Suprapubic skin (tissue), 4 donors: ENCODE results near the gene VSIR.

Experiments
- EP300 ChIP-seq: sonication (generic); formaldehyde crosslinking; IDR thresholded peaks from one replicate; pipeline ENCODE4 v1.6.1; 2017; ENCODE audit warnings: antibody characterized with exemption
- POLR2A ChIP-seq, 2 donors: fragments of 450-650 bp; IDR thresholded peaks; one replicate each; pipeline ENCODE4 v1.6.1; 2017; ENCODE audit warnings: antibody characterized with exemption in 2 of 2, mild to moderate bottlenecking in 2 of 2, moderate library complexity in 2 of 2
- POLR2AphosphoS5 ChIP-seq, 3 donors: sonication (generic); formaldehyde crosslinking; IDR thresholded peaks; one replicate each; pipeline ENCODE4 v1.6.1; 2017; ENCODE audit warnings: antibody characterized with exemption in 3 of 3
- TF ChIP-seq, protein P1 (sequence below), 2 donors: fragments of 200-600 bp in 1 of 2; fragments of 450-650 bp in 1 of 2; sonication (generic) in 1 of 2; IDR thresholded peaks; one replicate each; pipeline ENCODE4 v1.5.1; 2016 to 2019; ENCODE audit warnings: antibody characterized with exemption in 2 of 2, mild to moderate bottlenecking in 1 of 2, moderate library complexity in 1 of 2

GRCh38 chr10:71723311-71723710 is 50.0 kb downstream of the VSIR start:
- TF ChIP-seq, protein P1, sequence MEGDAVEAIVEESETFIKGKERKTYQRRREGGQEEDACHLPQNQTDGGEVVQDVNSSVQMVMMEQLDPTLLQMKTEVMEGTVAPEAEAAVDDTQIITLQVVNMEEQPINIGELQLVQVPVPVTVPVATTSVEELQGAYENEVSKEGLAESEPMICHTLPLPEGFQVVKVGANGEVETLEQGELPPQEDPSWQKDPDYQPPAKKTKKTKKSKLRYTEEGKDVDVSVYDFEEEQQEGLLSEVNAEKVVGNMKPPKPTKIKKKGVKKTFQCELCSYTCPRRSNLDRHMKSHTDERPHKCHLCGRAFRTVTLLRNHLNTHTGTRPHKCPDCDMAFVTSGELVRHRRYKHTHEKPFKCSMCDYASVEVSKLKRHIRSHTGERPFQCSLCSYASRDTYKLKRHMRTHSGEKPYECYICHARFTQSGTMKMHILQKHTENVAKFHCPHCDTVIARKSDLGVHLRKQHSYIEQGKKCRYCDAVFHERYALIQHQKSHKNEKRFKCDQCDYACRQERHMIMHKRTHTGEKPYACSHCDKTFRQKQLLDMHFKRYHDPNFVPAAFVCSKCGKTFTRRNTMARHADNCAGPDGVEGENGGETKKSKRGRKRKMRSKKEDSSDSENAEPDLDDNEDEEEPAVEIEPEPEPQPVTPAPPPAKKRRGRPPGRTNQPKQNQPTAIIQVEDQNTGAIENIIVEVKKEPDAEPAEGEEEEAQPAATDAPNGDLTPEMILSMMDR (IDR thresholded peaks at IDR 0.05), result no peak
- TF ChIP-seq POLR2A (IDR thresholded peaks at IDR 0.05) (no peak), EP300 (no peak), POLR2AphosphoS5 (IDR thresholded peaks at IDR 0.05) (no peak)
